Muscle layer of colon (tissue), 2 donors: ENCODE measurements around the gene C22orf31.

Experiments
- H3K27ac ChIP-seq: one replicate; pipeline ENCODE4 v1.7.0; 2013; ENCODE audit warnings: low read depth, mild to moderate bottlenecking, low read length, moderate library complexity
- H3K27me3 ChIP-seq, 2 donors: one replicate each; pipeline ENCODE4 v1.7.0; 2013; ENCODE audit warnings: low read length in 2 of 2, mild to moderate bottlenecking in 2 of 2; ENCODE audit not compliant: insufficient read depth in 2 of 2, control insufficient read depth in 1 of 2
- H3K36me3 ChIP-seq: one replicate; pipeline ENCODE4 v1.7.0; 2013; ENCODE audit warnings: mild to moderate bottlenecking, low read length; ENCODE audit not compliant: insufficient read depth
- H3K4me1 ChIP-seq: one replicate; pipeline ENCODE4 v1.7.0; 2013; ENCODE audit warnings: mild to moderate bottlenecking, low read length; ENCODE audit not compliant: insufficient read depth
- H3K4me3 ChIP-seq, 2 donors: one replicate each; pipeline ENCODE4 v1.7.0; 2013; ENCODE audit warnings: low read length in 2 of 2, low read depth in 1 of 2, mild to moderate bottlenecking in 1 of 2, moderate library complexity in 1 of 2
- H3K9ac ChIP-seq: one replicate; pipeline ENCODE4 v1.7.0; 2013; ENCODE audit warnings: low read length
- H3K9me3 ChIP-seq: one replicate; pipeline ENCODE4 v1.7.0; 2013; ENCODE audit warnings: mild to moderate bottlenecking, low read length
- donor health status: abdominal sarcoma.
- donor health status: Adenocarcinoma of cecum.

Gene C22orf31

GRCh38 chr22:29061773-29062172, at the start of gene C22orf31:
Gene C22orf31 (minus strand): TSS chr22:29061831. CDS start chr22:29061792, 39 bp downstream.
- no peak within 1 kb of the TSS for H3K27ac ChIP-seq
- no peak within 1 kb of the TSS for H3K4me3 ChIP-seq

GRCh38 chr22:29110946-29111345, 49.3 kb upstream of the C22orf31 start:
- Histone ChIP-seq H3K4me1 (no peaks in the 10 kb centered on the region), H3K27ac (no peak overlapping the region), H3K4me3 (no peak overlapping the region), H3K27me3 (no peaks in the 10 kb centered on the region), H3K9me3 (no peaks in the 10 kb centered on the region), H3K36me3 (no peaks in the 10 kb centered on the region), H3K9ac (no peak overlapping the region)

More at GRCh38 chr22:29061773-29062172, at the start of gene C22orf31:
- no peaks in the 10 kb centered on the region for H3K36me3 ChIP-seq
- no peaks in the 10 kb centered on the region for H3K9me3 ChIP-seq
- H3K9ac ChIP-seq, result no peak within 1 kb of the TSS
- no peaks in the 10 kb centered on the region for H3K4me1 ChIP-seq
- H3K27me3 ChIP-seq, result no peaks in the 10 kb centered on the region

- no peaks in the 10 kb centered on the region for H3K9me3 ChIP-seq
These were observed 48.2 kb upstream of the C22orf31 start for GRCh38 chr22:29109822-29110221.

GRCh38 chr22:29108137-29108536, 46.5 kb upstream of the C22orf31 start:
- no peak overlapping the region for H3K27ac ChIP-seq
- no peaks in the 10 kb centered on the region for H3K36me3 ChIP-seq
- no peak overlapping the region for H3K9ac ChIP-seq
- no peak overlapping the region for H3K4me3 ChIP-seq
- no peaks in the 10 kb centered on the region for H3K4me1 ChIP-seq
- H3K27me3 ChIP-seq, result no peaks in the 10 kb centered on the region
- no peaks in the 10 kb centered on the region for H3K9me3 ChIP-seq

More at GRCh38 chr22:29109822-29110221, 48.2 kb upstream of the C22orf31 start:
- Histone ChIP-seq H3K27ac (no peak overlapping the region), H3K9ac (no peak overlapping the region), H3K36me3 (no peaks in the 10 kb centered on the region), H3K27me3 (no peaks in the 10 kb centered on the region), H3K4me3 (no peak overlapping the region), H3K4me1 (no peaks in the 10 kb centered on the region)

- Histone ChIP-seq H3K9me3 (no peaks in the 10 kb centered on the region), H3K4me3 (no peak overlapping the region), H3K9ac (no peak overlapping the region), H3K27ac (no peak overlapping the region), H3K27me3 (no peaks in the 10 kb centered on the region), H3K4me1 (no peaks in the 10 kb centered on the region), H3K36me3 (no peaks in the 10 kb centered on the region)
These were observed 45.2 kb upstream of the C22orf31 start for GRCh38 chr22:29106839-29107238.

GRCh38 chr22:29105468-29105867, 43.8 kb upstream of the C22orf31 start:
- Histone ChIP-seq H3K9ac (no peak overlapping the region), H3K36me3 (no peaks in the 10 kb centered on the region), H3K4me3 (no peak overlapping the region), H3K4me1 (no peaks in the 10 kb centered on the region), H3K27me3 (no peaks in the 10 kb centered on the region), H3K27ac (no peak overlapping the region), H3K9me3 (no peaks in the 10 kb centered on the region)

GRCh38 chr22:29103121-29103520, 41.5 kb upstream of the C22orf31 start:
- Histone ChIP-seq H3K36me3 (no peaks in the 10 kb centered on the region), H3K9ac (no peak overlapping the region), H3K4me3 (no peak overlapping the region), H3K27me3 (no peaks in the 10 kb centered on the region), H3K4me1 (no peaks in the 10 kb centered on the region), H3K27ac (no peak overlapping the region), H3K9me3 (no peaks in the 10 kb centered on the region)

GRCh38 chr22:29102300-29102699, 40.7 kb upstream of the C22orf31 start:
- Histone ChIP-seq H3K27ac (no peak overlapping the region), H3K4me1 (no peaks in the 10 kb centered on the region), H3K36me3 (no peaks in the 10 kb centered on the region), H3K4me3 (no peak overlapping the region), H3K27me3 (no peaks in the 10 kb centered on the region), H3K9me3 (no peaks in the 10 kb centered on the region), H3K9ac (no peak overlapping the region)

- no peaks in the 10 kb centered on the region for H3K27me3 ChIP-seq
- H3K27ac ChIP-seq, result no peak overlapping the region
- H3K36me3 ChIP-seq, result no peaks in the 10 kb centered on the region
- peaks cover 10% of the 10 kb centered on the region for H3K4me1 ChIP-seq
- H3K9me3 ChIP-seq, result no peaks in the 10 kb centered on the region
- H3K4me3 ChIP-seq, result no peak overlapping the region
- no peak overlapping the region for H3K9ac ChIP-seq
These were observed 36.7 kb upstream of the C22orf31 start for GRCh38 chr22:29098296-29098695.

- no peak overlapping the region for H3K4me3 ChIP-seq
- H3K27ac ChIP-seq, result no peak overlapping the region
- no peaks in the 10 kb centered on the region for H3K27me3 ChIP-seq
- H3K9me3 ChIP-seq, result no peaks in the 10 kb centered on the region
- H3K36me3 ChIP-seq, result no peaks in the 10 kb centered on the region
- H3K4me1 ChIP-seq, result peaks cover 14% of the 10 kb centered on the region
- H3K9ac ChIP-seq, result no peak overlapping the region
These were observed 35.4 kb upstream of the C22orf31 start for GRCh38 chr22:29096736-29097669.

GRCh38 chr22:29095459-29095858, 33.8 kb upstream of the C22orf31 start:
- Histone ChIP-seq H3K9me3 (no peaks in the 10 kb centered on the region), H3K27ac (no peak overlapping the region), H3K4me3 (no peak overlapping the region), H3K36me3 (no peaks in the 10 kb centered on the region), H3K27me3 (no peaks in the 10 kb centered on the region), H3K4me1 (peaks cover 14% of the 10 kb centered on the region), H3K9ac (no peak overlapping the region)
